ENCODE data around the gene NCS1. TPM values are rescaled to one million over a fixed set of nuclear protein-coding genes. Genes with fewer than 3 reads are reported as not detected.

NCS1 gene
- total RNA-seq, 4 donors from 2014 or later: 11.6 to 32.5 (median 24.3) TPM

GRCh38 chr9:130188860-130189481 is 16.8 kb downstream of the NCS1 start:
- H3K4me1 ChIP-seq: peaks cover 39% of the 10 kb centered on the region
- H3K36me3 ChIP-seq: no peaks in the 10 kb centered on the region
- no peak overlapping the region for H3K27ac ChIP-seq
- no peak for DNase-seq (ENCODE audit: low spot score in 2 of 2)
- H3K9me3 ChIP-seq: no peaks in the 10 kb centered on the region
- H3K27me3 ChIP-seq: no peaks in the 10 kb centered on the region
- TF ChIP-seq POLR2A (IDR thresholded peaks at IDR 0.05) (no peak), EP300 (IDR thresholded peaks at IDR 0.05) (no peak), POLR2AphosphoS5 (IDR thresholded peaks at IDR 0.05) (no peak), CTCF (IDR thresholded peaks at IDR 0.05) (no peak)
- no peak overlapping the region for H3K4me3 ChIP-seq
- WGBS: 84% methylated on average over 7 of the region's 7 CpGs

- H3K27me3 ChIP-seq: no peaks in the 10 kb centered on the region
- no peak for DNase-seq (ENCODE audit: low spot score in 2 of 2)
- H3K27ac ChIP-seq: no peak overlapping the region
- TF ChIP-seq POLR2A (IDR thresholded peaks at IDR 0.05): no peak
- no peak for TF ChIP-seq POLR2AphosphoS5 (IDR thresholded peaks at IDR 0.05)
- TF ChIP-seq EP300 (IDR thresholded peaks at IDR 0.05): no peak
- no peak for TF ChIP-seq CTCF (IDR thresholded peaks at IDR 0.05)
- WGBS: 68% methylated on average over 1 of the region's 1 CpG
- peaks cover 48% of the 10 kb centered on the region for H3K4me1 ChIP-seq
- no peaks in the 10 kb centered on the region for H3K36me3 ChIP-seq
- no peaks in the 10 kb centered on the region for H3K9me3 ChIP-seq
- H3K4me3 ChIP-seq: no peak overlapping the region
Observed at GRCh38 chr9:130189840-130190239, 17.6 kb downstream of the NCS1 start.

GRCh38 chr9:130191068-130191748 is 19.0 kb downstream of the NCS1 start:
- H3K9me3 ChIP-seq: no peaks in the 10 kb centered on the region
- H3K27ac ChIP-seq: no peak overlapping the region
- WGBS: 94% methylated on average over 8 of the region's 26 CpGs
- H3K4me1 ChIP-seq: peaks cover 52% of the 10 kb centered on the region
- TF ChIP-seq EP300 (IDR thresholded peaks at IDR 0.05) (no peak), CTCF (IDR thresholded peaks at IDR 0.05) (no peak), POLR2AphosphoS5 (IDR thresholded peaks at IDR 0.05) (no peak), POLR2A (IDR thresholded peaks at IDR 0.05) (no peak)
- no peaks in the 10 kb centered on the region for H3K27me3 ChIP-seq
- DNase-seq (ENCODE audit: low spot score in 2 of 2): no peak
- H3K36me3 ChIP-seq: no peaks in the 10 kb centered on the region
- H3K4me3 ChIP-seq: no peak overlapping the region

GRCh38 chr9:130191749-130192120 is 19.5 kb downstream of the NCS1 start:
- peaks cover 49% of the 10 kb centered on the region for H3K4me1 ChIP-seq
- no peaks in the 10 kb centered on the region for H3K27me3 ChIP-seq
- TF ChIP-seq EP300 (IDR thresholded peaks at IDR 0.05): no peak
- TF ChIP-seq POLR2A (IDR thresholded peaks at IDR 0.05): no peak
- no peak for TF ChIP-seq POLR2AphosphoS5 (IDR thresholded peaks at IDR 0.05)
- no peak for TF ChIP-seq CTCF (IDR thresholded peaks at IDR 0.05)
- DNase-seq (ENCODE audit: low spot score in 2 of 2): no peak
- 40% methylated on average over 1 of the region's 14 CpGs for WGBS
- H3K4me3 ChIP-seq: no peak overlapping the region
- no peak overlapping the region for H3K27ac ChIP-seq
- H3K9me3 ChIP-seq: no peaks in the 10 kb centered on the region
- H3K36me3 ChIP-seq: no peaks in the 10 kb centered on the region

GRCh38 chr9:130192382-130192999 is 20.3 kb downstream of the NCS1 start:
- no peak for DNase-seq (ENCODE audit: low spot score in 2 of 2)
- WGBS: 72% methylated on average over 11 of the region's 16 CpGs
- H3K36me3 ChIP-seq: no peaks in the 10 kb centered on the region
- H3K27me3 ChIP-seq: no peaks in the 10 kb centered on the region
- TF ChIP-seq POLR2A (IDR thresholded peaks at IDR 0.05) (no peak), EP300 (IDR thresholded peaks at IDR 0.05) (no peak), POLR2AphosphoS5 (IDR thresholded peaks at IDR 0.05) (no peak), CTCF (IDR thresholded peaks at IDR 0.05) (no peak)
- no peak overlapping the region for H3K27ac ChIP-seq
- H3K4me1 ChIP-seq: peaks cover 43% of the 10 kb centered on the region
- no peaks in the 10 kb centered on the region for H3K9me3 ChIP-seq
- H3K4me3 ChIP-seq: no peak overlapping the region
